HG02870 (cell line): ENCODE data around the gene GNPTAB.
"Not testable (repeated sequence)": the region's sequence is repeated elsewhere in the genome, so short reads cannot be mapped to it uniquely, and the experiment has no call there.

Experiments
- ATAC-seq: cut with Tn5 transposase; IDR thresholded peaks from one replicate; pipeline ENCODE4 v1.9.1; 2021; ENCODE audit warnings: mild to moderate bottlenecking, moderate library complexity; ENCODE audit not compliant: unreplicated experiment

GNPTAB gene

DNA sequence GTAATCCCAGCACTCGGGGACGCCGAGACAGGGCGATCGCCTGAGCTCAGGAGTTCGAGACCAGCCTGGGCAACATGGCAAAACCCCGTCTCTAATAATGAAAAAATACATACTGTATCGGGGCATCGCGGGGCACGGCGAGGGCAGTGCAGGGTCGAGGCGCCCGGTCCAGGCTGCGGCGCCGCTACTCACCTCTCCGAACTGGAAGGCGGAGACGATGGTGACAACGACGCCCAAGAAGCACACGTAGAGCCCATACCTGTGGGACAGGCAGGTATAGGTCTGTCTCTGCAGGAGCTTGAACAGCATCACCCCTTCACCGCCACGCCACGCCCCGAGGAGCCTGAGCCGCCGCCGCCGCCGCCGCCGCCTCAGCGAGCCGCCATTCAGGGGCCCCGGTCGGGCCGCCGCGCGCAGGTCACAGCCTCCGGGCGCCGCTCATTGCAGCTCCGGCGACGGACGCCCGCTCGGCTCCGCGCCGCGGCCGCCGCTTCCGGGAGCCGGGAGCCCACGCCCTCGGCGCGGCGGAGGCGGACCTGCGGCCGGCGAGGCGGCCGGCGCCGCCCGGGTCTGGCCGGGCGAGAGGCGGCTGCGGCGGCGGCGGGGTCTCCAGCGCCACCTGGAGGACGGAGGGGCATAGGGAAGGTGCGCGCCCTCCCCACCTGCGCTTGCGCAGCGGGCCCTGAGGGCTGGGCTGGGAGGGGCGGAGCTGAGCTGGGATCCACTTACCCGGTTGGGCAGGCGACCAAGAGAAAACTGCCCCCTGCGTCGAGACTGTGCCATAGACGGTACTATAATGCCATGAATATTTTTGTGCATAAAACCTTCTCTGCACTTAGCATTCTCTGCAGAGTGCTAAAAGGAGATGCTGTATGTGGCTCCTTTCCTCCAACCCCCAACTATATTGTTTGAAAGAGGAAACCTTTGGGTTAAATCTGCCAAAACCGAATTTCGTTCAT is at the start of gene GNPTAB:
GNPTAB (minus strand) TSS at position 593 of the 959 bp plus-strand sequence; CDS start at position 309, 284 bp downstream.
- ATAC-seq = peak; percentile 82

DNA sequence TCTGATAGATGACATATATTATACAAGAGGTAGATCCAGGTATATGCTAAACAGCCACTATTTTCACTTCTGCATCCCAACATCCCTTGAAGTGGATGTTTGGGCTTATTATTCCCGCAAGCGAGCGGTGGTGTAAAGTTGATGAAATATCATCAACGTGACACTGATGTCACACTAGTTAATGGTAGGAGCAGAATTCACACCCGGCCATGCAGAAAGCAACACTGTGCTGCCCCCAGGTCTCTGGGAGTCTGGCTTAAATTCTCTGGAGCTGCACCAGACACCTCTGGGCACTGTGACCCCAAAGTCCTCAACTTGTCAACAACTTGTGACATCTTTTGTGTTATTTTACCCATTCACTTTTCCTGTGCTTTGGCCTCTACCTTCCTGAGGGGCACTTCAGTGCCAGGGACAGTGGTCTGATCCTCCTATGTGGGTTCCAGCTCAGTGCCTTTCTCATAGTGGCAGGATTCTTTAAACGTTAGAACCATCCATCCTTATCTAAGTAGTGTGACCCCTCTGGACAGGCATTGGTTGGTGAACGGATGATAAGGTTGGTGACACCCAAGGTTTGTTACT is 47.6 kb upstream of the GNPTAB start:
- ATAC-seq = no peak

DNA sequence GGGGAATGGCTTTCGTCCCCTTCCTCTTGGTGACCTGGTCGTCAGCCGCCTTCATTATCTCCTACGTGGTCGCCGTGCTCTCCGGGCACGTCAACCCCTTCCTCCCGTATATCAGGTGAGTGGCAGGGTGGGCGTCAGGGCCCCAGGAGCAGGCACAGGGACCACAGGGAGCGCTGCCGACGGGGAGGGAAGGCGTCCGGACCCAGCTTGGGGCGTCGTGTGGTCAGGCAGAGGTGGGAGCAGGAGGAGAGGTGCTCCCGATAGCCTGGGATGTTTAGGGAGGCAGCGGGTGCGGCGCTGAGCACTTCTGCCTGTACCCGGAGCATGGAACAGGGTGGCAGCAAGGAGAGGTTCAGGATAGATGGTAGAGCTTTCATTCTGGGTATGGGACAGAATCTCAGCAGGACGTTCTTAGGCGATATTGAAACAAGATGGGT is 47.1 kb upstream of the GNPTAB start:
- peak; percentile 16 for ATAC-seq

DNA sequence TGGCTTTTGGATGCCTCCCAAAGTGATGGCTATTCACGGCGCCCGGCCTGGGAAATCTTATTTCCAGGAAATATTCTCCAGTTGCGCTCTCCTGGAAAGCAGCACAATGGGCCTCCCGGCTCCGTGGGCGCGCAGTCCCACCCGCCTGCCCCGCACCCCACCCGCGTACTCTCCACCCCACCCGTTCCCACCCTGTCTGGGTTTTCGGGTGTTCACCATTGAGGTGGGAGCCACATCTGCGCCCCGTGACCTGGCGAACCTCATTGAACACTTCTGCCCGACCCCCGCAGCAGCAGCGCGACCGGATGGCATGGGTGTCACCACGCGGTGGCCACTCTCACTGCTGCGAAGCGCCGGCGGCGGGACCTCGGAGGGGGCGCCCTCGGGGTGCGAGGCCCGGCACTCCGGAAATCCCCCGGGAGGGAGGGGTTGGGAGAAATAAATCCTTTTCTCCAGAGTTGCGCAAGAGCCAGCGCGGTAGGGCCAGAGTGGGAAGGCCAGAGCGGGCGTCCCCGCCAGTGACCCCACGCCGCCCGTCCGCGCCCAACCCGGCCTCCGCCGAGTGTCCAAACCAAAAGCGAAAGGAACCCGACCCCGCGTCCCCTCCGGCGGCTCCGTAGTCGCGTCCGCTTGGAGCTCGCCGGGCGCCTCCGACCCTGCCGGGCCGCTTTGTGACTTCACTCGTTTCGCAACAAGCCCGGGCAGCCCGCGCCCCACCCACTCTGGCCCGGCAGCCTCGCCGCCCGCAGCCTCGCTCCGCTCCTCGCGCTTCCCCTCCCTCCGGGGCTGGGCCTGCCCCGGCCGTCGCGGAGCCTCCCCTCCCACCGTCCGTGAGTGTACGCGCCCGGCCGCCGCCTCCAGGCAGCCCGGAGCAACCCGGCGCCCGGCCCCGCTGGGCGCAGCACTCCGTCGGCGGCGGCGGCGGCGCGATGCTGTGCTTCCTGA is 46.4 kb upstream of the GNPTAB start, which contains the start of gene DRAM1:
DRAM1 (plus strand) TSS at position 720 of the 945 bp plus-strand sequence; CDS start at position 930, 210 bp downstream.
- ATAC-seq = peak; percentile 84

DNA sequence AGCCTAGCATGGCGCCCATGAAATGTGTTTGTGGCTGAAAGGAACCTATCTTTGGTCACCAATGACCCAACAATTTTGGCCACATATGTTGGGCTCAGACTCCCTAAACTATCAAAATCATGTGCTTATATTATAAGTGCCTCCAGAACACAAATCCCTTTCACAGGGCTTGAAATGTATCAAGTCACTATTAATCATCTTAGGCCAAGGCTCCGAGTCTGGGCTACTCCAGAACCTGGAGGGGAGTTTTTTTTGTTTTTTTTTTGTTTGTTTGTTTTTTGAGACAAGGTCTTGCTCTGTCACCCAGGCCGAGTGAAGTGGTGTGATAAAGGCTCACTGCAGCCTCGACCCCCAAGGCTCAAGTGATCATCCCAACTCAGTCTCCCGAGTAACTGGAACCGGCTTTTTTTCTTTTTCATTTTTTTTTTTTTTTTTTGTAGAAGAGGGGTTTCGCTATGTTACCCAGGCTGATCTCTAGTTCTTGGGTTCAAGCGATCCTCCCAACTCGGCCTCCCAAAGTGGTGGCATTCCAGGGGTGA is 45.6 kb upstream of the GNPTAB start:
- no peak for ATAC-seq

DNA sequence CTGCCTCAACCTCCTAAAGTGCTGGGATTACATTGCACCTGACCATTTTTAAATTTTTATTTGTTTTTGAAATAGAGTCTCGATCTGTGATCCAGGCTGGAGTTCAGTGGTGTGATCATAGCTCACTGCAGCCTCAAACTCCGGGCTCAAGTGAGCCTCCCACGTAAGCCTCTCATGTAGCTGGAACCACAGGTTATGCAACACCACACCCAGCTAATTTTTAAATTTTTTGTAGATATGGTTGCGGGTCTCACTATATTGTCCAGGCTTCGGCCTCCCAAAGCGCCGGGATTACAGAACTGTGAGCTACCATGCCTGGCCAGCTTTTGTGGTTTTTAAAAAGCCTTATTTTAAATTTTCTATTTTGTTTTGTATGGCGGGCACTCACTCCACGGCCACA is 44.4 kb upstream of the GNPTAB start:
- no peak for ATAC-seq

DNA sequence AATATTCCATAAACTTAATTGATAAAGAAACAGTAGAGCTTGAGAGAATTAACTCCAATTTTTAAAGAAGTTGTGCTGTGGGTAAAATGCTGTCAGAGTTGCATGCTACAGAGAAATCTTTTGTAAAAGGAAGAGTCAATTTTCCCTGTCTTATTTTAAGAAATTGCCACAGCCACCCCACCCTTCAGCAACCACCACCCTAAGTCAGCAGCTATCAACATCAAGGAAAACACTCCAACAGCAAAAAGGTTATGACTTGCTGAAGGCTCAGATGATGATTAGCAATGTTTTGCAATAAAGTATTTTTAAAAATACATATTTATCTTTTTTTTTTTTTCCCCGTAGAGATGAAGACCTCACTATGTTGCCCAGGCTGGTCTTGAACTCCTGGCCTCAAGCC is 40.2 kb upstream of the GNPTAB start:
- ATAC-seq = no peak

DNA sequence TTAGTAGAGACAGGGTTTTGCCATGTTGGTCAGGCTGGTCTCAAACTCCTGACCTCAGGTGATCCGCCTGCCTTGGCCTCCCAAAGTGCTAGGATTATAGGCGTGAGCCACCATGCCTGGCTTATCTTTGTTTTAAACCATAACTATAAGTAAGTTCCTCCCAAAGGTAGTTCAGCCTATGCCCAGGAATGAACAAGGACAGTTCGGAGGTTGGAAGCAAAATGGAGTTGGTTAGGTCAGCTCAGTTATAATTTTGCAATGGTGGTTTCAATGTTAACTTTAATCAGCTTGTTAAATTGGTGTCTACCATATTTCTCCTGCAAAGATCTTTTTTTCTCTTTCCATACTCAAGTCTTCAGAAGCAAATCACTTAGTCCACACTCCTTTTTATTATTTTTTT is 36.9 kb upstream of the GNPTAB start:
- ATAC-seq = not testable (repeated sequence)

DNA sequence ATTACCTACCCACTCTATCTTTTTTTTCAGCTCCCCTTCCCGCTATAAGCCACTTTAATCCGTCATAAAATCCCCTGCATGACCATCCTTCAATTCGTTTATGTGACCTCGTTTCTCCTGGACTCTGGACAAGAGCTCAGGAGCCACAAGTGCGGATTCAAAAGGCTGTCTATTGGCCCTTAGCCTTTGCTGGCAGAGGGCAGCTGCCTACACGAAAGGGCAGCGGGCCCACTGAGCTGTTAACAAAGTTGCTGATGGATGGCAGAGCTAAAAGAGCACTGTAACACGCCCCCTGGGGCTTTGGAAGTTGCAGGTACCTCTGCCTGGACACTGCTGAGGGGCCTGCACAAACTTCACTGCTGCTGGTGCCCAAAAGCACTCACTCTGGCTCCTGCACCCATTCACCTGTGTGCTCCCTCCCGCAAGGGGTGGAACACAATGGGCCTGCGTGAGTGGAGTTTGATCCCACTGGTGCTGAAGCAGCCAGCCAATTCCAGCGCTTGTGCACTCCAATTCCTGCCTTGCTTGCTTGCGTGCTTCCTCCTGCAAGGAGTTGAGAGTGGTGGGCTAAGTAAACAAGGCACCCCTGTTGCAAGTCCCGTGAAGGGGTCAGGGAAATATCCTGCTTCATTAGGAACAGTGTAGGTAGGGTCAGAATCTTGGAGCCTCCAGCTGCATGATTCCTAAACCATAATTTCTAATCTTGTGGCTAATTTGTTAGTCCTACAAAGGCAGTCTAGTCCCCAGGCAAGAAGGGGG is 36.0 kb upstream of the GNPTAB start:
- ATAC-seq = no peak

DNA sequence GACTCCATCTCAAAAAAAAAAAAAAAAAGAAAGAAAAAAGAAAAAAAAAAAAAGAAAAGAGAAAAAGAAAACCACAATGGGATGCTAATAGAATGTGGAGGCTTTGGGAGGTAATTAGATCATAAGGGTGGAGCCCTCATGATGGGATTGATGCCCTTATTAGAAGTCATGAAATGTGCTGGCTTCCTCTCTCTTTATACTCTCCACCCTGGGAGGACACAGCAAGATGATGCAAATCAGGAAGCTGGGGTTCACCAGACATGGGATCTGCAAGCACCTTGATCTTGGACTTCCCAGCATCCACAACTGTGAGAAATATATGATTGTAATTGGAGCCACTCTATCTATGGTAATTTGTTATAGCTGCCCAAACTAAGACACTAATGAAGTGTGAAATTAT is 33.2 kb upstream of the GNPTAB start:
- ATAC-seq = no peak

DNA sequence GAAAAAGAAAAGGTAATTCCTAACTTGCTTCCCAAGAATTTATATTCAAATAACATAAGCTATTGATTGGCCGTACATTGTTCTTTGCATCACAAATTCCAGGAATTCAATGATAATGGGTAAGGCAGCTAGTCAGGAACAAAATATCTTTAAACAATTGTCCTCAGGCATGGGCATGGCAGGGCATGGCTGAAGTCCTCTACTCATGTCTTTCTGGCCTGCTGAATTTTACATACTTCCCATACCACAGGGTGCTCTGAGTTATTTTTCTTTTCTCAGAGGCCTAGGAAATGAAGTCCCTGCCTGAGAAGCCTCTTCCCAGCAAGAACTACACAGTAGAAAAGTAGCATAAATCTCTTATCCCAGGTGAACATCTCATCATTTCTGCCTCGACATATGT is 31.5 kb upstream of the GNPTAB start:
- ATAC-seq = no peak

DNA sequence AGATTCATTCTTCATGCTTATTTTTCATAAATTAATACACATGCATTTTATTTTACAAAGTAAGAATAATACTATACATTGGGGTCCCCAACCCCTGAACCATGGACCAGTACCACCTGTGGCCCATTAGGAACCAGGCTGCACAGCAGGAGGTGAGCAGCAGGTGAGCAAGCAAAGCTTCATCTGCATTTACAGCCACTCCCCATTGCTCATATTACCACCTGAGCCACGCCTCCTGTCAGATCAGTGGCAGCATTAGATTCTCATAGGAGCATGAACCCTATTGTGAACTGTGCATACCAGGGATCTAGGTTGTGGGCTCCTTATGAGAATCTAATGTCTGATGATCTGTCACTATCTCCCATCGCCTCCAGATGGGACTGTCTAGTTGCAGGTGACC is 30.9 kb upstream of the GNPTAB start:
- ATAC-seq = not testable (repeated sequence)

DNA sequence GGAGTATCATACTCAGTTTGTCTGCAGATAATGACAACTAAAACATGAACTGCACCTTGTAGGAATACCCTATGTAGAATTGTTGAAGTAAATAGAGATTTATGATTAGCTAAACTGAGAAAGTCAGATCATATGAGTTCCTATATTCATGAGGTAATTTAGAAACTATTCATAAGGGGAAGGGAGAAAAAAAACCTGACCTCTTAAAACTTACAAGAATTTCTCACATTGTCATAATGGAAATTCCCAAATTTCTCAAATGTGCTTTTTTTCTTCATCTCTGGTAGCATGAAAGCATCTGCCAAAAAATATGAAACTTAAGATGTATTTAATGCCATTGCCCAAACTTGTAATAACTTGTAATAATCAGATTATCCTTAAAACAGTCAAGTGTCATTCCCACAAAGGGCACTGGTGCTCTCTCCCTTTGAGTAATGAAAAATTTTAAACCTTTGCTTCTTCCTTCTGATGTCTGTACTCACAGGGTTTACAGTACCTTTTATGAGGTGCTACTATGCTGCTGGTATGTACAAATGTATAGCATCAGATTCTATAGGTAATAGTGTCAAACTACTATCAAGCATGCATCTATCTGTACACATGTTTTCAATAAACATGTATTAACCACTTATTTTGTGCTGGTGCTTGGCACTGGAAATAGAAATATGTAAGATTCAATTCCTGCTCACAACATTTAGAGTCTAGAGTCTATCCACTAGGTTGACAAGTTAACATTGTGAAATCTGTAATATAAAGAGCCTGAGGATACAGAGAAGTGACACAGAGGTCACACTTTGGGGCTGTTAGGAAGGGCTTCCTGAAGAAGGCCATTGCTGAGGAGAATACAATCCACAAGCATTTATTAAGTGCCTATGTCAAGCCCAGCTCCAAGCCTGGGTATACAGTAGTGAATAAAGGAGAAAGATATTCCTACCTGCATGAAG is 29.2 kb upstream of the GNPTAB start:
- peak; percentile 59 for ATAC-seq

DNA sequence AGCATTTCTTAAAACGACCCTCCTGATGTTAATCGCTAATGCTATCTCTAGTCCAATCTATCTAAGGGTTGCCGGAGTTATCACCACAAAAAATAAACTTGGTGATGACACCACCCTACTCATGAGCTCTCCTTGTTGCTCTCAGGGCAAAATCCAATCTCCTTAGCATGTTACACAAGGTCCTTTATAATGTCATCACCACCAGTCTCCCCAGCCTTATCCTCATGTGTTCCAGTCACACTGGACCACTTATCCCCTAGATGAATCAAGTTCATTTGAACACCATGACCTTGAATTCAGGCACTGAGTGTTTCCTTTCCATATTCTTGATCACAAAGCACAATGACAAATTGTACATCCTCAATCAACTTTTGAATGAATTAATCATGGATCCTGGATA is 27.6 kb upstream of the GNPTAB start:
- ATAC-seq = no peak

DNA sequence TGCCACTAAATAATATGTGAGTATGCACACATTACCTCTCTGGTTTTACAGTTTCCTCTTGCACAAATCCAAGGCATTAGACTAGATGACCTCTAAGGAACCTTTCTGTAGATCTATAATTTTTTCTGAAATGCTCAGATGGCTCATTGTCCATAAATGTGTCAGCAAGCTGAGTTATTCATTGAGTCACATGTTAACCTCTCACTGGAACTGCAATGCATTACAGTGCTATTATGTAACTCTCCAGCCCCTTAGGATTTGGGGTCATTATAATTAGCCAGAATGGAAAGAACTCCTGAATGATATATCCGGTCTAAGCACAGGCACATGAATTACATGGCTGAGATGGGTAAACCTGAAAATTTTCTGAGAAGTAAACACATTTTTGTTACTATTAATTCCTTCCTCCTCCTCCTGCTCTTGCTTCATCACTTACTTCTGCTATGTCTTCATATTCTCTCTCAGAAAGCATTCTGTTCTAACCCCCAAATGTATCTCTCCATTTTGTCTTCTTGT is 26.3 kb upstream of the GNPTAB start:
- ATAC-seq = peak; percentile 54

DNA sequence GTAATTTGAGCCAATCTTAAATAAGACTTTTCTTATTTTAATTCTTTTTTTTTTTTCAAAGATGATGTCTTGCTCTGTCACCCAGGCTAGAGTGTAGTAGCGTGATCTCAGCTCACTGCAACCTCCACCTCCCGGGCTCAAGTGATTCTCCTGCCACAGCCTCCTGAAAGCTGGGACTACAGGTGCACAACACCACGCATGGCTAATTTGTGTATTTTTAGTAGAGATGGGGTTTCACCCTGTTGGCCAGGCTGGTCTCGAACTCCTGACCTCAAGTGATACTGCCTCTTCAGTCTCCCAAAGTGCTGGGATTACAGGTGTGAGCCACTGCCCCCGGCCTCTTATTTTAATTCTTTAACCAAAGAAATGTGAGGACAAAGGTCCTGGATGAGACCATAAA is 25.9 kb upstream of the GNPTAB start:
- ATAC-seq = peak; percentile 23

DNA sequence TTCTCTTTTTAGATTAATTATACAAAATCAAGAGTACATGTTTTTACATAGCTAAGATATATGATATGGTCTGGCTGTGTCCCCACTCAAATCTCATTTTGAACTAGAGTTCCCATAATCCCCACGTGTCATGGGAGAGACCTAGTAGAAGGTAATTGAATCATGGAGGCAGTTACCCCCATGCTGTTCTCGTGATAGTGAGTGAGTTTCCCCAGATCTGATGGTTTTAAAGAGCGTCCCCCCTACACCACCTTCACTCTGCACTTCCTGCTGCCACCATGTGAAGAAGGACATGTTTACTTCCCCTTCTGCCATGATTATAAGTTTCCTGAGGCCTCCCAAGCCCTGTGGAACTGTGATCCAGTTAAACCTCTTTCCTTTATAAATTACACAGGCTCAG is 25.2 kb upstream of the GNPTAB start:
- ATAC-seq = no peak

DNA sequence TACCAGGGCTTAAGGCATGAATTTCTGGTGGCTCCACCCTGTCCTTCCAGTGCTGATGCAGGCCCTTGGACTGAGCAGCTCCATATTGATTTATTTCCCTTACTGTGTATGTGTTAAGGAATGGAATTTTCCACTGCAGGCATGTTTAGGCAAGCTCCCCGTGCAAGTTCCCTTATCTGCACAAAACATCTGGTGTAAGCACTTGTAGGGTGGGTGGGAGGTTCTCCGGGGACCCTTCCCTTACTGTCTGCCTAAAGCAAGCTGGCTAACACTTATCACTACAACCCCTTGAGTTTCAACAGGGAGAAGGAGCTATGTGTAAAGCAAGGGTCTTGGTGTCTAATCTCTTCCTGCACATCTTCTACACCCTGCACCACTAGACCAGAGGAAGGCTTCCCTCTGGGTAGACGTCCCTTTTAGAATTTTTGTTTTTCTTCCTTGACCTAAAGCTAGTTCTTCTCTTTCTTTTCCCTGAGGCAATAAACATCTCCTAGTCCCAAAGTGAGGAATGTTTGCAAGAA is 24.7 kb upstream of the GNPTAB start:
- no peak for ATAC-seq
